Anterior cingulate cortex (tissue), 58 donors: Measurements from ENCODE around the gene ORAI2.
"Not testable (repeated sequence)": the region's sequence is repeated elsewhere in the genome, so short reads cannot be mapped to it uniquely, and the experiment has no call there.

ENCODE experiments used
- DNase-seq, 58 donors: peaks; one replicate each; lab custom pipeline; 2025; lab: John Stamatoyannopoulos, UW

ORAI2 gene

GRCh38 chr7:102493220-102493935 is 60.0 kb downstream of the ORAI2 start:
- DNase-seq, result not testable (repeated sequence)

GRCh38 chr7:102494026-102494425 is 60.7 kb downstream of the ORAI2 start:
- not testable (repeated sequence) for DNase-seq

- DNase-seq, result not testable (repeated sequence)
Measured at GRCh38 chr7:102494473-102495149, 61.2 kb downstream of the ORAI2 start.

DNA sequence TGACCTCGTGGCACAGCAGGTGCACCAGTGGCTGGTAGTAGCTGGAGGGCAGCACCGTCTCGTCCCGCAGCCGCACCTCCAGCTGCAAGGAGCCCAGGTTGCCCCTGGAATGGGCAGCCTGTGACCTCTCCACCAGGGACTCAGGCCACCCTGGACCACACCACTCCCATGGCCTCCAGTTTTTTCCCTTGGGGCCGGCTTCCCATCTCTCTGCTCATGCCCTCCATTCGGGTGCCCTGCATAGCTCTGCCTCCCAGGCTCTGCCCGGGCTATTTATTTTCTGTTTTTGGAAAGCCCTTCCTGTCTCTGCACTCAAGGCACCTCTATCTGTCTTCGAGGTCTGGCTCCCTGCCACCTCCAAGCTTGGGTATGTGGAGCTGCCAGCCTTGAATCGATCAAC is 63.5 kb downstream of the ORAI2 start:
- not testable (repeated sequence) for DNase-seq

GRCh38 chr7:102497308-102497707 is 63.9 kb downstream of the ORAI2 start:
- DNase-seq, result not testable (repeated sequence)

DNA sequence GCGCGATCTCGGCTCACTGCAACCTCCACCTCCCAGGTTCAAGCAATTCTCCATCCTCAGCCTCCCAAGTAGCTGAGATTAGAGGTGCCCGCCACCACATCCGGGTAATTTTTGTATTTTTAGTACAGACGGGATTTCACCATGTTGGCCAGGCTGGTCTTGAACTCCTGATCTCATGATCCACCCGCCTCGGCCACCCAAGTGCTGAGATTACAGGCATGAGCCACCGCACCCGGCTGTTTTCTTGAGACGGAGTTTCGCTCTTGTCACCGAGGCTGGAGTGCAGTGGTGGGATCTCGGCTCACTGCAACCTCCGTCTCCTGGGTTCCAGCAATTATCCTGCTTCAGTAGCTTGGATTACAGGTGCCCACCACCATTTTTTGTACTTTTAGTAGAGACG is 64.9 kb downstream of the ORAI2 start:
- DNase-seq, result not testable (repeated sequence)

DNA sequence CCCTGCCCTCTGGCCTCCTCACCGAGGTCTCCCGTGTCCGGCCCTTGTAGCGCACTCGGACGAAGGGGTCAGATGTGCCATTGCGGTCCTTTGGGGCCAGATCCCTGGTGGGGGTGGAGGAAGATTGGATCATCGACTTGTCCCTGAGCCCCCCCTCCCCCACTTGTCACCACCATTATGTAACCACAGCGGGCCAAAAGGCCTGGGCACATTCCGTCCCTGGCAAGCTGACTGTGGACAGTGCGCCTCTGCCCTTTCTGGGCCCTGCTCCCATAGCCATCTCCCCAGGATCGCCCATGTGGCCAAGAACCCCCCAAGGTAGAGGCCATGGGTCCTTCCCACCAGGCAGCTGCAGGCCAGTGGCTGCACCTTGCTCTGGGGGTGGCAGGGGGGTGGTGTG is 69.8 kb downstream of the ORAI2 start:
- not testable (repeated sequence) for DNase-seq

- DNase-seq, result not testable (repeated sequence)
Measured at GRCh38 chr7:102505298-102506185, 72.2 kb downstream of the ORAI2 start.
